Activated naive CD4-positive, alpha-beta T cell treated with anti-CD3 and anti-CD28 coated beads, Interleukin-2, amount 50 U/mL, for 24 hours (primary cell): ENCODE data around the gene MXI1.

Experiments
- H3K27ac Mint-ChIP-seq: one replicate; pipeline ENCODE4 v1.8.0; 2021; ENCODE audit warnings: mild to moderate bottlenecking, mixed read lengths
- H3K27me3 Mint-ChIP-seq: one replicate; pipeline ENCODE4 v1.8.0; 2021; ENCODE audit warnings: mixed read lengths
- H3K36me3 Mint-ChIP-seq: one replicate; pipeline ENCODE4 v1.8.0; 2021; ENCODE audit warnings: mixed read lengths
- H3K4me1 Mint-ChIP-seq: one replicate; pipeline ENCODE4 v1.8.0; 2021; ENCODE audit warnings: mixed read lengths
- H3K4me3 Mint-ChIP-seq: one replicate; pipeline ENCODE4 v1.8.0; 2021; ENCODE audit warnings: mild to moderate bottlenecking, mixed read lengths
- H3K9me3 Mint-ChIP-seq: one replicate; pipeline ENCODE4 v1.8.0; 2021; ENCODE audit warnings: mixed read lengths

MXI1 gene

GRCh38 chr10:110207805-110208613 is 604 bp downstream of the MXI1 start:
- no peaks in the 10 kb centered on the region for H3K27me3 Mint-ChIP-seq
- peak overlapping the region; percentile 98 for H3K4me3 Mint-ChIP-seq
- no peaks in the 10 kb centered on the region for H3K9me3 Mint-ChIP-seq
- peaks cover 36% of the 10 kb centered on the region for H3K4me1 Mint-ChIP-seq
- peak overlapping the region; percentile 61 for H3K27ac Mint-ChIP-seq
- no peaks in the 10 kb centered on the region for H3K36me3 Mint-ChIP-seq

GRCh38 chr10:110208614-110209453 is 1.4 kb downstream of the MXI1 start:
- H3K4me1 Mint-ChIP-seq = peaks cover 44% of the 10 kb centered on the region
- H3K36me3 Mint-ChIP-seq = no peaks in the 10 kb centered on the region
- H3K4me3 Mint-ChIP-seq = peak overlapping the region; percentile 98
- no peaks in the 10 kb centered on the region for H3K9me3 Mint-ChIP-seq
- no peaks in the 10 kb centered on the region for H3K27me3 Mint-ChIP-seq
- H3K27ac Mint-ChIP-seq = peak overlapping the region; percentile 98

GRCh38 chr10:110209454-110209925 is 2.1 kb downstream of the MXI1 start:
- H3K4me3 Mint-ChIP-seq = peak overlapping the region; percentile 98

GRCh38 chr10:110209926-110210673 is 2.7 kb downstream of the MXI1 start:
- Mint-ChIP-seq H3K9me3 (no peaks in the 10 kb centered on the region), H3K4me1 (peaks cover 51% of the 10 kb centered on the region), H3K27ac (peak overlapping the region; percentile 99), H3K36me3 (no peaks in the 10 kb centered on the region), H3K27me3 (no peaks in the 10 kb centered on the region), H3K4me3 (peak overlapping the region; percentile 98)

More at GRCh38 chr10:110209454-110209925, 2.1 kb downstream of the MXI1 start:
- Mint-ChIP-seq H3K27ac (peak overlapping the region; percentile 98), H3K9me3 (no peaks in the 10 kb centered on the region), H3K36me3 (no peaks in the 10 kb centered on the region), H3K27me3 (no peaks in the 10 kb centered on the region), H3K4me1 (peaks cover 48% of the 10 kb centered on the region)

- peak overlapping the region; percentile 97 for H3K4me3 Mint-ChIP-seq
- peak overlapping the region; percentile 99 for H3K27ac Mint-ChIP-seq
- H3K36me3 Mint-ChIP-seq = no peaks in the 10 kb centered on the region
- peaks cover 57% of the 10 kb centered on the region for H3K4me1 Mint-ChIP-seq
- H3K27me3 Mint-ChIP-seq = no peaks in the 10 kb centered on the region
- no peaks in the 10 kb centered on the region for H3K9me3 Mint-ChIP-seq
Observed at GRCh38 chr10:110210674-110211464, 3.5 kb downstream of the MXI1 start.

- Mint-ChIP-seq H3K4me3 (peak overlapping the region; percentile 97), H3K4me1 (peaks cover 57% of the 10 kb centered on the region), H3K36me3 (no peaks in the 10 kb centered on the region), H3K9me3 (no peaks in the 10 kb centered on the region), H3K27me3 (no peaks in the 10 kb centered on the region), H3K27ac (peak overlapping the region; percentile 99)
Observed at GRCh38 chr10:110211465-110211843, 4.0 kb downstream of the MXI1 start.

- H3K27ac Mint-ChIP-seq = peak overlapping the region; percentile 99
- H3K9me3 Mint-ChIP-seq = no peaks in the 10 kb centered on the region
- peak overlapping the region; percentile 97 for H3K4me3 Mint-ChIP-seq
- peaks cover 53% of the 10 kb centered on the region for H3K4me1 Mint-ChIP-seq
- H3K27me3 Mint-ChIP-seq = no peaks in the 10 kb centered on the region
- no peaks in the 10 kb centered on the region for H3K36me3 Mint-ChIP-seq
Observed at GRCh38 chr10:110212119-110213006, 5.0 kb downstream of the MXI1 start.

- Mint-ChIP-seq H3K27ac (peak overlapping the region; percentile 46), H3K27me3 (no peaks in the 10 kb centered on the region), H3K4me1 (peaks cover 59% of the 10 kb centered on the region), H3K4me3 (no peak overlapping the region), H3K9me3 (no peaks in the 10 kb centered on the region), H3K36me3 (no peaks in the 10 kb centered on the region)
Observed at GRCh38 chr10:110214371-110214826, 7.0 kb downstream of the MXI1 start.

GRCh38 chr10:110215286-110216170 is 8.1 kb downstream of the MXI1 start:
- Mint-ChIP-seq H3K4me3 (no peak overlapping the region), H3K27me3 (no peaks in the 10 kb centered on the region), H3K4me1 (peaks cover 66% of the 10 kb centered on the region), H3K27ac (no peak overlapping the region), H3K9me3 (no peaks in the 10 kb centered on the region), H3K36me3 (no peaks in the 10 kb centered on the region)

GRCh38 chr10:110216240-110216639 is 8.8 kb downstream of the MXI1 start:
- H3K36me3 Mint-ChIP-seq = no peaks in the 10 kb centered on the region

GRCh38 chr10:110216942-110217661 is 9.7 kb downstream of the MXI1 start:
- Mint-ChIP-seq H3K36me3 (no peaks in the 10 kb centered on the region), H3K27ac (no peak overlapping the region), H3K27me3 (no peaks in the 10 kb centered on the region), H3K4me3 (no peak overlapping the region), H3K9me3 (no peaks in the 10 kb centered on the region), H3K4me1 (peaks cover 63% of the 10 kb centered on the region)

More at GRCh38 chr10:110216240-110216639, 8.8 kb downstream of the MXI1 start:
- no peaks in the 10 kb centered on the region for H3K9me3 Mint-ChIP-seq
- H3K27ac Mint-ChIP-seq = no peak overlapping the region
- H3K4me3 Mint-ChIP-seq = no peak overlapping the region
- H3K27me3 Mint-ChIP-seq = no peaks in the 10 kb centered on the region
- peaks cover 66% of the 10 kb centered on the region for H3K4me1 Mint-ChIP-seq

- Mint-ChIP-seq H3K4me1 (peaks cover 63% of the 10 kb centered on the region), H3K27me3 (no peaks in the 10 kb centered on the region), H3K4me3 (no peak overlapping the region), H3K9me3 (no peaks in the 10 kb centered on the region), H3K36me3 (no peaks in the 10 kb centered on the region), H3K27ac (no peak overlapping the region)
Observed at GRCh38 chr10:110217662-110218008, 10.2 kb downstream of the MXI1 start.

GRCh38 chr10:110218632-110219031 is 11.2 kb downstream of the MXI1 start:
- Mint-ChIP-seq H3K4me3 (no peak overlapping the region), H3K4me1 (peaks cover 58% of the 10 kb centered on the region), H3K9me3 (no peaks in the 10 kb centered on the region), H3K27me3 (no peaks in the 10 kb centered on the region), H3K36me3 (no peaks in the 10 kb centered on the region), H3K27ac (no peak overlapping the region)
